Stimulated activated CD8-positive, alpha-beta memory T cell treated with anti-CD3 and anti-CD28 coated beads, Interleukin-2, amount 100 ng/mL, for 48 hours (primary cell): Measurements from ENCODE around the gene TMEM131L.

Experiments used
- DNase-seq, 2 donors: peaks; one replicate each; pipeline ENCODE4 v3.0.0-alpha.2; 2020; ENCODE audit warnings: low read depth in 2 of 2

Gene TMEM131L

DNA sequence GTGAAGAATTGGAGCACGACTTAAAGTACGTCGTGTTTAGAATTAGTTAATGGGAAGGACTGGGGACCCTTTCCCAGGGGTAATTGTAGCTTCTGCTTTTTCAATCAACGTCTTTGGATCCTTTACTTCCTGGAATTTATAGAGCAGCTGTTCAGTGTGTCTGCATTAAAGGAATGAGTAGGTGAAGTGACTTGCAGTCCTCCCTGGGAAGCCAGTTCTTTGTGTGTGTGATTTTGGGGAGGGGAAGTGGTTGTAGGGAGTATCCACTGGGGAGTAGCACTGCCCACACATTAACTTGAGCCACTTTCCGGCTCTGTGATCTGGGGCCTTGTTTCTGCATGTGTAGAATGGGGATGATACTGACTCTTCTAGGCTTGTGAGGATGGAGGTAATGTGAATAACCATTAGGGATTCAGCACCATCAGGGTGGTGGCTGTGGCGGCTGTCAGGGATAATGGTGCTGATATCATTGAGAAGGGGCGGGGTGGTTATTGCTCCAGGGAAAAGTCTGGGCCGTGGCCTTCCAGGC, 54.7 kb downstream of the TMEM131L start:
- DNase-seq: no peak

DNA sequence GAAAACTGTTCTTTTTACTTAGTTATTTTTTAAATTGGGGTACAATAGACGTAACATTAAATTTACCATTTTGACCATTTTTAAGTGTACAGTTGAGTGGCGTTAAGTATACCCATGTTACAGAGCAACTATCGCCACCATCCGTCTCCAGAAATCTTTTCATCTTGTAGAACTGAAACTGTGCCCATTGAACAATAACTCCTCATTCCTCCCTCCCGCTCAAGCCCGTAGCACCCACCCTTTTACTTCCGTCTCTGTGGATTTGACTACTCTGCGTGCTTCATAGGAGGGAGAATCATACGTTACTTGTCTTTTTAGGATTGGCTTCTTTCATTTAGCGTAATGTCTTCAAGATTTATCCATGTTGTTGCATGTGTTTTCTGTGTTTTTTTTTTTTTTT, 55.3 kb downstream of the TMEM131L start:
- DNase-seq: no peak

DNA sequence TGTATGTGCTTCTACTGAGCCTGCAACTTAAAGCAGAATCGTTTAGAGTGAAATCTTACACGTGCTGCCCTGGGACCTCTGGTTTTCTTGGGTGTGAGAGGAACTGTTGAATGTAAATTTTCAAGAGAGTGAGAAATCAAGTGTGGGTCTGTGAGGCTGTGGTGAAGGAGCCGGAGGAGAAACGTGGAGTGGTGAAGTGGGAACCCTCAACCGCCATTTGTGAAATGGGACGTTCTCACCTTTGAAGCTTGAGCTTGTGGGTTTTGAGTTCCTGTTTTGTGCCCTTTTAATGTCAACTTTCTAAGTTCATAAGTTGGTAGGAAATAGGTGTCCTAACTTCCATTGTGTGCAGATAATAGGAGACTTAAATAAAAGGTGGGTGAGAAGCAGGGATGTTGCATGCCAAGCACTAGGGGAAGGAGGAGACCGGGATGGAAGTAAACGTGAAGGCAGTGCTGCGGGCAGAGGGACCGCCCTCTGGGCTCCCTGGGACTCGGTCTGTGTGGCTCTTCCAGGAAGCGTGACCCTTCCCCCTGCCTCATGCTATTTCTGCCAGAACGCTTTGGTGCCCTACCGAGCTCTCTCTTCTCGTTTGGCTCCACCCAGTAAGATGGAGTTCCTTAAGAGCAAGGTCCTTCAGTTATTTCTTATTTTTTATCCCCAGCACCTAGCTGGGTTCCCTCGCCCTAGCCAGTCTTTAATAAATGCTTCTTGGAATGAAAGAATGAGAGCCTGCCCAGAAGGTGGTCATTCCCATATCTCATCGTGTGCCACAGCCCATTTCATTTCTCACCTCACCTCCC, 56.0 kb downstream of the TMEM131L start:
- peak; percentile 43 to 55 for DNase-seq

DNA sequence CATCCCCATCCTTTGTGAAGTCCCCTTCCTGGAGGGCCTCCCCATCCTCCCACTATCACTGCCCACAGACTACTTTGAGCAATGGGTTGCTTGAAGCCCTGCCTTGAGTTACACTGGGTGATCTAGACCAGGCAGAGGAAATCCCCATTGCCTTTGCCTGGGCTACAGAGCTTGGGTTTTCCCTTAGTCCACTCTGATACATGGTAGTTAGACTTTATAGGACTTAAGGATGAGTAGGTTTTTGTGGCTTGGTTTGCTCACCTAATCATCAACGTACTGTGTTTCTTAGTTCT, 56.6 kb downstream of the TMEM131L start:
- DNase-seq: peak in 1 of 2 donors; percentile 42

DNA sequence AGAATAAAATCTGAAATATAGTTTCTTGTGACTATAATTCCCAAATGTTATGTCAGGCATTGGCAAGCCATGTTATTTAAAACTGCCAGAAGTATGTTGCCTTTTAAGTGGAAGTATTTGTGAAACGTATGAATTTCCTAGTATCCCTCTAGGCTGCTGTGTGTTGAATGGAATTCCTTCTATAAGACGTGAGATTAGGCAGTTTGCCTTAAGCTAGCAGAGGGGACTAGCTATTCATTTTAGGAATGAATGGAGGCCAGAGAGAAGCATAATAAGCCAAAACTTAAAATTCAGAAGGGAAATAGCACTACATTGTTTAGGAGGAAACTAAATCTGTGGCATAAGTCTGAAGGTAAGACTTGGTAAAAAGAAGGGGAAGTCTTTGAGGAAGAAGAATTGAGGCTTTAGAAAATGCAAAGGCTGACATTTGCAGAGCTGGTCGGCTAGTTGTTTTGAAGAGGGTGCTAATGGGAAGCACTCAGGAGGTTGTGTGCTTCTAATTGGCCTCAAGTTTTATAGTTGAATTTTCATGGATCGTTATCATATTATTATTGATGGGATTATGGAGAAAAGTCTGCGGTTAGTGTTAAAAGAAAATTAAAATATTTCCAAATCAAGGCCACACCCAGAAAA, 57.1 kb downstream of the TMEM131L start:
- DNase-seq: no peak

DNA sequence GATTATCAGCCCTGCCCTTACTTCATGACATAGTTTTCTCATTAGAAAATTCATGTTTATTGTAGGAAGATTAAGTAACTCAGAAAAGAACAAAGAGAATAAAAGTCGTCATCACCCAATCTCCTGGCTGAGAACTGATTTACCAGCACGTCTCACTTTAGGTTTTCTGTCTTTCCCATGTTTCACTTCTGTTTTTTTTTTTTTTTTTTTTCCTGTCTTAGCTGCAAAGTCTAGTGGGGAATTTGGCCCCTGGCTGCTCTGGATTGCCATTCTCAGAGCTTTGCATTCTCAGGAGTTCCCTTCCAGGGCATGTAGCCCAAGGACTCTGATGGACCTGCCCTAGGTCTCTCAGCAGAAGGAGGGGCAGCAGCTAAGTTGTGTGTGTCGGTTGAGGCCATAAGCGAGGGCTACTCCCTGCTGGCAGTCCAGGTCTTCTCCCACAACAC, 57.8 kb downstream of the TMEM131L start:
- no peak for DNase-seq

DNA sequence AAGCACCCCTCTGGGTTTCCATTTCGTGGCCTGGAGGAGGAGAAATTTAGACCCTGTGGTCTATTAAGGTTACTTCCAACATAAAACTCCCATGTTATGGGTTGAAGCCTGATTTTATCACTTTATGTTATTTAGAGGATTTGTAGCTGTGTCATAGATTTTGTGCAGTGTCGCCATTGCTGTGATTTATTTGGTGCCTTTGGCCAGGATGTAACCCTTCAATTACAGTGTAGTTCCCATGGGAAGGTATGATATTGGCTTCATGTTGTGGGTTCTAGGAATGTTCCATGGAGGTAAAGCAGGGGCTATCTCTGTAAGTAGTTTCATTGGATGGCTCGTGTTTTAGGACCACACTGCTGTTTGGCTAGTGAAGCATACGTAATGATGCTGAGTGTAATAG, 58.5 kb downstream of the TMEM131L start:
- no peak for DNase-seq

DNA sequence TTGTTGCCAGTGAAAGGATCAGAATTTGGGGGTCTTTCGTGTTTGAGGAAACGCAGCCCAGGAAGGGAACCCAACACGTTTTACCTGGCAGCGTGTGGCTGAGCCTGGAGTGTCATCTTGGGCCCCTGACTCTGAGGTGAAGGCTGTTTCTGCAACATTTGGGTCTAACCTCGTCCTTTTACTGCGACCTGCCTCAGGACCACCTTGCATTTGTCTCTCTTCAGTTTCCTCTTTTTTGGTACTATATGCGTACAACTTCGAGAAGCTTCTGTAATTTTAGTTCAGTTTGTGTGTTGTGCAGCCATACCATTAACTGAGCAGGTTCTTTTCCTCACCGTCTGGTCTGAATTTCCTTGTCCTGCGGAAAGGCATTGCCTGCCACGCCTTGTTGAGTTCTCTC, 61.5 kb downstream of the TMEM131L start:
- no peak for DNase-seq

DNA sequence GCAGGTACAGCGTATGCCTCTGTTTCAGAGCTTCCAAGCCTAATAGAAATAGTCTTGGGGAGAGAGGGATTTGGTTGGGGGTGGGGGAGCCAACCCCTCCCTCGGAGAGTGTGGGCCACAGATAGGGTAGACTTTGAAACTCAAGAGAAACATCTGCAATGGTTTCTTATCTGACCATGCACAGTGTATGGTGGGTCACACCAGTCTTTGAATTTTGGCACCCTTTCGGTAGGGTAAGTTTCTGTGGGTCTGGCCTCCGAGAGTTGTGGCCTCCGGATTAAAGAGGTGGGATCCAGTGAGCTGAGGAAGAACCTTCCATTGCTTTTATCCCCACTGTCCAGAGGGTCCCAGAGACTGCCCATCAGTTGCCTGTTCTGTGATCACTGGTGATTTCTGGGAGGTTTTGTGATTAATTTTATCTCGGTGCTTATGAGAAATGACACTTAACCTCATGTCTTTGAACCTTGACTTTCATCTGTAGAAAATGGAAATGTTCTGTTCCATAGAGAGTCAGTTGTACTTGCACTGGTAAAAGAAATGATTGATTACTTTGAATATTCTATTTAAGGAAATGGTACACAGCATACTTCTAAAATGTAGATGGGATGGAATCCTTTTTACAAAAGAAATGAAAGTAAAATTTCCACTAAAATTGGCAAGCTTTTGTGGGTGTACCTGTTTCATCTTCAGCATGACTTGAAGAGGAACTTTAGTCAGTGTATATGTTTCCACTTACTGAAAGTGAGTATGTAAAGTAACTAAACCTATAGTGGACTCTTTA, 62.7 kb downstream of the TMEM131L start:
- DNase-seq: no peak

DNA sequence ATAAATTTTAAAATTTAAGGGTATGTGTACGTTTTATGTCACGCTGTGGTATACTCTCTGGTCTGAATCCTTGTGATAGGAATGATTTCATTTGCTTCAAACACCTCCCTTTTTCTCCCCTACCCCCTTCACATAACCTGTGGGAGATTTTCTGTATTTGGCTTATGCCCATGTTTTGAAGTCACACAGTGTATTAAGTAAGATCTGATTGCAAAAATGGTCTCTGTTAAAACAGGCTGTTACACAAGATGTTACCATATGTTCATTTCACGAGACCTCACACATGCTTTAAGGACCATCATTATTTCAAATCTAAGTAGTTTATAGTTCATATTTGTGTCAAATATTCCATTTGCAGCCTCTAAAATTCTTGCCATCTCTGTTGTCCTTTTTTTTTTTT, 63.5 kb downstream of the TMEM131L start:
- no peak for DNase-seq

DNA sequence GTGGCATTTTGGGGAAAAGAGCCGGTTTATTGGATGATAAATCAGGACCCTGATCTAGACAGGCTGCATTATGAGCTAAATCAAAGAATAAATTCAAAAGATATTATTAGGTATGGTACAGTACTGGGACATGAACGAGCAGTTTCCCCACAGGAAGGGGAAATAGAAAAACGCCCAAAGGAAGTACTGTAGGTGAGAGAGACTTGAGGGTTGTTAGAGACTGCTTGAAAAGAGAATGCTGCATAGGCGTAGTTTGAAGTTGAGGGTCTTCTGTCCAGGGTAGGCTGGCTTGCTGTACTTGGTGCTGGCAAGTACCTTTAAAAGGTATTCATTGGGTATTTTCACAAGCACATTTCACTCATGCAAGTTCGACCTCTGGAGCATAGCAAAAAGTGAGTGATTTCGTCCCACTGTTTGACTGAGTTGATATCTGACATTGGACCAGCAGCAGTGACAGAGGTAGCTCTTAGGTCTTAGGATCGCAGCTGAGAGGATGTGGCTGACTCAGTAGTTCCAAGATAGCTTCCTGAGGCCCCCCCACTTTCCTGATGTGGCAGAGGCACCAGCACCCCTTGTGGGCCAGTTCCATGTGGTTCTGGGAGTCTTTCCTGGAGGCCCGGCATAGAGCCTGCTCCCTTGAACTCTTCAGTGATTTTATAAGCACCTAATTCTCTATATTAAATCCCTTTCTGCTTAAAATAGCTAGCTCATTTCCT, 64.3 kb downstream of the TMEM131L start:
- DNase-seq: no peak

DNA sequence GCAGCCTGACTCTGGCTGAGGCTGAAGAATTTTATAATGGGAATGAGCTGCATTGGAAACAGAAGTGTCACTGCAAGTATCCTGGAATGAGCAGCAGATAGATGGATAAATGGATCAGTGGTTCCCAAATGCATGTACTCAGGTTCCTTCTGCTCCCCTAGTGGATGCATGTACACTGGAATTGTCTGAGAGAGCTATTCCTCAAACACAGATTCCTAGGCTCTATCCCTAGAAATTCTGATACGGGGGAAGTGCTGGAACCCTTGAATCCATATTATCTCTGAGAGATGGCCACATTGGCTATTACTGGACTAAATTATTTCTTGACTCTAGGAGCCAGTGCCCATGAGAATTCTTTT, 64.8 kb downstream of the TMEM131L start:
- DNase-seq: no peak

DNA sequence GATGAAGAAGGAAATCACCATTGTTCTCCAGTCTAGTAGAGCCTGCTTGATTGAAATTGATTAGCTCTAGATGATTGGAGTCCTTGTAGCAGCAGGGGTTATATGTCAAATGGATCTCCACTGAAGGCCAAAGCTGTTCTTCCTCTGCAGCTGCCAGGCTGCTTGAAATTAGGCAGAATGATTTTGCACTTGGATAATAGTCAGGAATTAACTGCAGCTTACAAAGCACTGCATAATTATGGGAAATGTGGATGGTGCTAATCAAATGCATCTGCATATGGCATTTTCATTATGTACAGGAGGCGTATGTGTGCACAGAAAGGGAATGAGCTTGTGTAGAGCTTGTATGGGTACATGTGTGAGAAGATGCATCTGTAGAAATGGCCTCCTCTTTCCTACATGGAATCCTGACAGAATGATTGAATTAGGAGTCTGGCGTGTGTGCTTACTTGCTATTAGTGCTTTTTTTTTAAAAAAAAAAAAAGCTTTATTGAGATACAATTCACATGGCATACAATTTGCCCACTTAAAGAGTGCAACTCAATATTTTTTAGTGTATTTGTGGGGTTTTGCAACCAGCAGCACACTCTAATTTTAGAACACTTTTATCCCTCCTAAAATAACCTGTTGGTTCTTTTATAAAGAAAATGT, 65.9 kb downstream of the TMEM131L start:
- DNase-seq: no peak

DNA sequence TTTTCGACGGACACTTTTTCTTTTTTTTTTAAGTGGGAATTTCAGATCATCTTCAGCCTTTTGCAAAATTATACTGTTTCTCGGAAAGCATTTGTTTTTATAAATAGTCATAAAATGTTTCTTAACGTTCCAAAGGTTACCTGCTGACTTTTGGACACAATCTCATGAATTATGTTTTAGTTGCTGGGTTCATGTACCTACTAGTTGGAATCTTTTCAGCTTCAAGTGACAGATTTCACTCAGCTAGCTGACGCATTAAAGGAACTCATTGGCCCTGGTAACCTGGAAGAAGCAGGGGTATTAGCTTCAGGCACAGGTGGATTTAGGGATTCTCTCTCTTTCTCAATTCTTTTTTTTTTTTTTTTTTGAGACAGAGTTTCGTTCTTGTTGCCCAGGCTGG, 66.5 kb downstream of the TMEM131L start:
- DNase-seq: no peak

DNA sequence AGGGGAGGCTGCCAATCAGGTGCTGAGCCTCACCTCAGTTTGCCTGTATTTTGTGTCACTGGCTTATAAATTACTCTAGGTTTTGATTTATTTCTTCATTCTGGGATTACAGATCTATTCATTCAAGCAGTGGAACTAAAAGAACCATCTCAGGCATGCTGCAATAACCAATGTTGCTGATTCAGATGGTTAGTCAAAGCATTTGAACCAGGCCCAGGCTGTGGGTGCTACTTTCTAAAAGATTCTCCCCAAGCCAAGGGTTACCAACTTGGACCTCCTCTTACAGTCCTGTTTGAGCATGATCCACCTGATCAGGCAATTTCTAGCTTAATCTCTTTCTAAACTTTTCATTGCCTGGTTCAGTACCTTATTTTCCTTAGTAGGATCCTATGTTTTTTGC, 67.2 kb downstream of the TMEM131L start:
- no peak for DNase-seq

DNA sequence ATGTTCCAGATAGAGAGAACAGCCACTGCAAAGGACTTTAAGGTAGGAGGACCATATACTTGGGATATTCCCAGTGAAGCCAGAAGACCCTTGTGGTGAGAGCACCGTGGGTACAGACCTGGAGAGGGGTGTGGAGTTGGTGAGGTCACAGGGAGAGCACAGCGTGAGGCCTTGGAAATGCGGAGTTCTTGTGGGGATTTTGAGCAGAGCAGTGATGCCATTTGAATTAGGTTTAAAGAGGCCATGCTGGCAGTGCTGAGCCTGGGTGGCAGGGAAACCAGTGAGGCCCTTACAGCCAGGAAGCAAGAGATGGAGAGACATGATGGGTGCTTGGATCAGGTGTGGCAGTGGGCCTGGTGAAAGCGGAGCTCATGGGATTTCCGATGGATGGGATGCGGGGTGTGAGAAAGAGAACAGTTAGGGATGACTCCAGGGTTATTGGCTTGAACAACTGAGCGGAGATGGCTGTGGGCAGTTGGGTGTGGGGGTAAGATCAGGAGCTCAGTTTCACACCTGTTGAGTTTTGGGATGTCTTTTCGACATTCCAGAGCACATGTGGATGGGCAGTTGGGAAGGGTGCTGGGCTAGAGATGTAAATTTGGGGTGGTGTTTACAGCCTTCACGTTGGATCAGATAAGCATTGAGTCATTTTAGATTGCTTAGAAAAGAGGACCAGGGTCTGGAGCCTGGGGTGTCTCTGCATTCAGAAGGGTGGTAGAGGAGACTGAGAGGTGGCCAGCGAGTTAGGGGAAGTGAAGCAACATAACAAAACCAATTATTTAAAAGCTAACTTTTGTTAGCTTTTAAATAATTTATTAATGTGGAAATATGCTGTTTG, 68.9 kb downstream of the TMEM131L start:
- DNase-seq: no peak

DNA sequence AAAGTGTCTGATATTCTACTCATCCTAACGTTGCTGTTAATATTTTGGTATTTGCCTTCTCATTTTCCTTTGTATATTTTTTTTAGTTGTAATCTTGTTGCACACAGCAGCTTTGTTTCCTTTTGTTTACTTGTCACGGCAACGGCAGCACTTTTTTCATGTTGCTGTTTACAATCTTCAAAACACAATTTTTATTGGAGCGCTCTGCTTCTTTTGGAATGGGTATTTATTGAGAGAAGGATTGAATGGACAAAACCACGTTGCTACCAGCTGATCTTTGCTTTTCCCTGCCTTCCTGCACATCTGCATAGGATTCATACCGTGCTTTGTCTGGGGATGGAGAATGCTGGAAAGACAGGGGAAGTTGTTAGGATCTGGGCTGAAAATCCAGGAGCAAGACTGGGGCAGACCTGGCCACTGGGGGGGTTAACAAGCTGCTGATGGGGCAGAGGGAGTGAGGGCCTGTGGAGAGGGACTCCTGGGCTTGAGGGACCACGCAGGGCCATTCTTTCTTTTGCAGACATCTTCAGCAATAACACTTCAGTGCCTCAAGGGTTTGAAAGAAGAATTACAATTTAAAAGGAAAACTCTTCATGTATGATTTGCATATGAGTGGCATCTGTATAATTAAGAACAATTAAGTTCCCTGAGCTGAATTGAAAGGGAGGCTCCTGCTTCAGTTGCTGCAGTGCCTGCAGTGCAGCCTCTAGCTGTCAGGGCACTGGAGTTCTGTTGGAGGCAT, 69.8 kb downstream of the TMEM131L start:
- no peak for DNase-seq

DNA sequence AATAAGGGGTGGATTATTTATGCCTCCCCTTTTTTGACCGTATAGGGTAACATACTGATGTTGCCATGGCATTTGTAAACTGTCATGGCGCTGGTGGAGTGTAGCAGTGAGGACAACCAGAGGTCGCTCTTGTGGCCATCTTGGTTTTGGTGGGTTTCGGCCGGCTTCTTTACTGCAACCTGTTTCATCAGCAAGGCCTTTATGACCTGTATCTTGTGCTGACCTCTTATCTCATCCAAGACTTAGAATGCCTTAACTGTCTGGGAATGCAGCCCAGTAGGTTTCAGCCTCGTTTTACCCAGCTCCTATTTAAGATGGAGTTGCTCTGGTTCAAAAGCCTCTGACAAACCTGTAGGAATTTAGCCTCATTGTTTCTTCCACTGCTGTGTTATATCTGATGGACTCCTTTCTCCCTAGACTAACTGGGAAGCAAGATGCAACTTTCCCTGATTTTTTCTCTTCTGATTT, 71.4 kb downstream of the TMEM131L start:
- DNase-seq: no peak

DNA sequence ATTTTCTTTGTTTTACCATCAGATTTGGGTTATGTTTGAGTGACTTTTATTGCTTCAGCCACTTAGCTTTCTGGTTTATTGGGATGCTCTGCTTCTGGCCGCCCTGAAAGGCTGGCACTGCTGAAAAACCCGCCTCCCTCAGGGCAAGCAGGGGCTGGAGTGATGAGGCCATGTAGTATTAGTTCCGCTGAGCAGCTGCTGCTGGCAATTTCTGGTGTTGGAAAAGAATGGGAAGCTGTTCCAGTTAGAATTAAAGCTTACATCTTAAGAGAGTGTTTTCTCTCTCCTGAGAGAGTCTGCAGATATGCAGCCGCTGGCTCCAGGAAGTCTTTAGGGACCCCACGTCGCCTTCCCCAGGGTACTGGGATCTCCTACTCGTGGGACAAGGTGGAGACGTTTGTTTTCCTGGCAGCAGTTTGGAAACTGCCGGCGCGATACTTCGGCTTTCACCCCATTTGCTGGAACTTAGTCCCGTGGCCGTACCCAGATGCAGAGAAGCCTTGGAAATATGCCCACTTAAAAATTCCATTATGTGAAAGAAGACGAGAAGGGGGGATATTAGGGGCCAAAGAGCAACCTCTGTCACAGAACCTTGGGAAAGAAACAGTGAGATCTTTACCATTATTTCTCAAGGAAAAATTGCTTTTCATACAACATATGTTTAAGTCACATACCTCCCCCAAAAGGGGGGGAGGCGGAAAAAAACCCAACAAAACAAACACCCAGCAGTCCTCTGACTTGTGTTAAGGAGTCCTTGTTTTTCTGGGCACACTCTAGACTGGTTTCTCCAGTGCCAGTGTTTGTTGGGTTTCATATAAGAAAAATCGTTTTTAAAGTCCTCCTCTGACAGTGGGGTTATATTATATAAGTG, 72.6 kb downstream of the TMEM131L start:
- no peak for DNase-seq
